Activated CD8-positive, alpha-beta memory T cell treated with anti-CD3 and anti-CD28 coated beads for 24 hours (primary cell): ENCODE data around the gene PCARE.

Experiments
- DNase-seq: peaks from one replicate; pipeline ENCODE4 v3.0.0-alpha.2; 2020

Gene PCARE

DNA sequence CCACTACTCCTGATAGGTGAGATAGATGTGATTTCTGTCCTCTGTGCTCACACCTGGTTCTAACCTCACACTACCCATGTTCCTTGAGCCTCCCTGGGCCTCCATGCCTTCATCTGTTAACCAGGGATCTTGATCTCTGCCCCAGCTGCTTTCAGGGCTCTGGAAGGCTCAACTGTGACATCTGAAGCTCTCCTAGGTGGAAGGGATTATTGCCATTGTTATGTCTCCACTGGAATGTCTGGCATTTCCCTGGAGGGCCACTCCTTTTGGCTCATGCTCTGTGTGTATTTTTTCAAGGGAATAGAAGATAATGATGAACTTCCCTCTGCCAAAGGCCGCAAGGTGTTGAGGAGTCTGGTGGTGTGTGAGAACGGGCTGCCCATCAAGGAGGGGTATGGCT, 41.2 kb downstream of the PCARE start:
- DNase-seq, result no peak

DNA sequence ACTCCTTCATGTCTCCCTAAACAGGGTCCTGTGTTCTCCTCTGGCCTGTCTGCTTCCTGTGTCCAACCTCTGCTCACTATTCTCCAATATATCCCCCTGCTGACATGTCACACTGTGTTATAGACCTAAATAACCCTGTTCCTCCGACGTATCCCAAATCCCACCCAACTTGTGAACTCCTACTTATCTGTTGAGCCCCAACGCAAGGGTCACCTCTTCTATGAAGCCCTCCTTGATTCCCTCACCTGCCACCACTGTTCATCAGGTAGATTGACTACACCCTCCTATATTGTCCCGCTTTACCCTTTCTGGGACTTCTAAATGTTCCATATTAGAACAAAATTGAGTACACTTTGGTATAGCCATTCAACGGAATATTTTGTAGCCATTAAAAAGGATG, 42.1 kb downstream of the PCARE start:
- no peak for DNase-seq

DNA sequence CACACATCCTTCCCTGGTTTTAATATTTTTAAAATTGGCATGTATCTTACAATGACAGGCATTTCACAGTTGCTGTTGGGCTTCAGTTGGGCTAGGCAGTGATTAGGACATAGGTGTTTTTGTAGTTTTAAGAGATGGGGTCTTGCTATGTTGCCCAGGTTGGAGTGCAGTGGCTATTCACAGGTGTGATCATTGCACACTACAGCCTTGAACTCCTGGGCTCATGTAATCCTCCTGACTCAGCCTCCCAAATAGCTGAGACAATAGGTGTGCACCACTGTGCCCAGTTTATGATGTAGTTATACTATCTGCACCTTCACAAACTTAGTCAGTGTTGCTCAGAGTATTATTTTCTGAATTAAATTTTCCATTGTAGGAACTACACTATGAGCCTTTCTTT, 43.3 kb downstream of the PCARE start:
- no peak for DNase-seq

DNA sequence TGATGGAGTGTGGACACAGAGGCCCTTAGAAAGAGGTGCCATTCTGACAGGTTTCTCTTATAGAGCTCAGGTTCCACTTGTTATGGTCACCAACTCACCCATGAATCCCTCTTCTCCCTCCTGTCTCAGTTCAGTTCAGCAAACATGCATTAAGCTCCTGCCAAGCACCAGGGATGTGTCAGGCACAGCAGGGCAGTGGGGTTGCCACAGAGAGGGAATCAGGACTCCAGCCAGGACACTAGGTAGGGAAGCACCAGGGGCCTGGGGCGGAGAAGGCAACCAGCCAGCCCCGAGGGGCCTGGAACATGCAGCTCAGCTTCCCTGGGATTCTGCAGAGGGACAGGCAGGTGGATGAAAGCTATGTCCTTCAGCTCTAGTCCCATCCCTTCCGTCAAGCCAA, 48.6 kb downstream of the PCARE start:
- DNase-seq, result no peak

DNA sequence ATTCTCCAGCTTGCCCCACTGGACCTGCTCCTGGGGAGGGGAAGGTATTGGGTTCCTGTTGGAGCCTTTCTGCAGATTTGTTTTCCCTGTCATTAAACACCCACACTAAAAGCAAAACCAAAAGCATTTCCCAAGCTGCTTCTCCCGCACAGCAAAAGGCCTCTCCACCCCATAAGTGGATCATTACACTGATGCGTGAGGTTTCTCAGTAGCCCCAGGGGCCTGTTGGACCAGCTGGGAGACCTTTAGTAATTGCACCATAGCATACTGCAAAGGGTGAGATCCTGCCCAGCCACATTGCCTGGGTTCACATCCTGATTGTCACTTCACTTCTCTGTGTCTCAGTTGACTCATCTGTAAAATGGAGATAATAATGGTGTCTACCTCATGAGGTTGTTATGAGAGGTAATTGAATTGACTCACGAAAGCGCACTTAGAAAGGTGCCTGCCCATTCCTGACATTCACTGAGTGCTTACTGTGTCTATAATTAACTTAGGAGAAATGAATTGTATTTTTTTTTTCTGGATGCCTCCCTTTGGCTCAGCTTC, 49.4 kb downstream of the PCARE start:
- no peak for DNase-seq

DNA sequence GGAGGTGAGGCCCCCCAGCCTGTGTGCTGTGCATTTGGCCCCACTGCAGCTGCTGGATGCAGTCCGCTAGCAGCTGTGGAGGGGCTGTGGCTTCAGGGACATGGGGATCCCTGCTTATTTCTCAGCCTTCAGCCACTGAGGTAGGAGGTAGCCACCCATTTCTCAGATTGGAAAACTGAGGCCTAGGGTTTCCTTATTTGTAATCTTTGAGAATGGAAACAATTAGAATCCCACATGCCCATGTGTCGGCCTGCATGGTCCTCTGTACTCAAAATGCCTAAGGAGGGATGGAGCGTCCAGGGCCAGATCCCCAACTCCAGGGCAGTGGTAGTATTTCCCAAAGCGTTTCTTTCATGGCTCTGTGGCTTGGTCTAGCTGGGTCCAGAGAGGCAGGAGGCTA, 51.1 kb downstream of the PCARE start:
- DNase-seq, result no peak

DNA sequence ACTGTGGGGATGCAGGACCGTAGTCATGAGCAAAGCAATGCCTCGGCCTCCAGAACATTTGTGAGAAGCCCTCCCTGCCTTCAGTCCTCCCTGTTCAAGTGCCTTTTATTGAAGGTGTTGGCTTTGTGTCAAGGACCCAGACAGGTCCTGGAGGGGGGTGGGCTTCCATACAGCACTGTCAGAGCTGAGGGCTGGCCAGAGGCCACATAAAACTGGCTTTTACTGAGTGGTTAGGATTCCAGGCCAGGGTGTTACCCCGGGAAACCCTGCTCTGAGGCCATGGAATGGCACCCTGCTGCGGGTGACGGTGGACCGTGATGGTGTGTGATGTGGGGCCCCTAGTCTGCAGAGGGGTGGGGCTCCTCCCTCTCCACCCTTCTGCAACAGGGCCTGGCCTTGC, 51.6 kb downstream of the PCARE start:
- DNase-seq, result no peak

DNA sequence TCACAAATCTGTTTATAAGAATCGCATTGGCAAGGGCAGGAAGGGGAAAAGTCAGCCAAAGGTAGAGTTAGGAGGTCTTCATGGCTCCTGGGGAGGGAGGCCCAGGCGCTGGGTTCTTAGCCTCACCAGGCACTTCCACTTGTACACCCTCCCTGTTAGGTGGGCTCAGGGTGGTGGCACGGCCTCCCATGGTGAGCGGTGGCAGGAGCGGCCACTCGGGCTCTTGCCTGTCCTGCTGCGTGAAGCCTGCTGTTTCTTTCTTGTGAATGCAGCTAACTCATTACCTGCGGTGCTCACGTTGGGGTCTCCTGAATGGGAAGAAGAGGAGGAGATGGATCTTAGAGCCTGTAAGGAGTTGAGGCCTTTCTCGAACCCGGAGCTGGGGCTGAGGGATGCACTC, 52.4 kb downstream of the PCARE start:
- DNase-seq, result no peak

DNA sequence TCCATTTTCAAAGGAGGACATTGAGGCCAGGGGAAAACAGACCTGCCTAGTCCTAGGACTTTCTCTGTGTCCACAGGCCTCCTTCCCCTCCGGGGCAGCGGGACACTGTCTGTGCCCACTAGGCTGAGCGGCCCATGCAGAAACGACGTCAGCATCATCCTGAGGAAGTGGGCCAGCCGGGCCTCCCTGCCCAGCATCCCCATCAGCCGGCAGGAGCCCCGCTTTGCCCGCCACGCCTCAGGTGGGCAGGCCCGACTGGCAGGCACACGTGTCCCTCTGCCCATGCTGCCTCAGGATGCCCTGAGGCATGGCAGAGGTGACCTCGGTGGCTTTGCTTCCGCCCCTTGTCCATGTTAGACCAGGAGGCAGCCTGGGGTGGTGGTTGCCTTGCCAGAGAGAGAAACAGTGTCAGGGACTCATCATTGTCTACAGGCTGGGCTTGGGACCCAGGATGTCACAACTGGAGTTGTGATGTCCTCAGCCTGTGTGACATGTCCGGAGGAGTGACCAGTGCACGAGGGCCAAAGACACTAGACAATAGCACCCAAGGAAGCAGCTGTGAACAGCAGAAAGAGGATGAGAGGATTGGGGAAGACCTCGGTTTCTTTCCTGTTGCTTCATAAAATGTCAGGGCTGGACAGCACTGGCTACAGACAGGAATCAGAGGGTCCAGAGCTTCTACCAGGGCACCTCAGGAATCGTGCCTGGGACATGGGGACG, 56.4 kb downstream of the PCARE start:
- no peak for DNase-seq

DNA sequence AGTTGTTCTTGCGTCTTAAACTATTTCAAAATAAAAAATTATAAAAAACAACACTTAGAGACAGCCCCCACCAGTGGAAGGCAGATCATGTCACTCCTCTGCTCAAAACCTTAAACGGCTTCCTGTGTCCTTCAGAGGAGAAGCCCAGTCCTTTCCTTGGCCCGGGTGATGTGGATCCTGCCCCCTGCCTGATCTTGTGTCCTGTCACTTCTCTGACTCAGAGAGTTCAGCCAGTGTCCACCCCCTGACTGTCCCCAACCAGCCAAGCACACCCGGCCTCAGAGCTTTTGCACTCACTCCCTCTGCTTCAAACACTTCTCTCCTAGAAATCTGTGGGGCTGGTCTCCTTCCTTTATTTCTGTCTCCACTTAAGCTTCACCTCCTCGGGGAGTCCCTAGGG, 57.8 kb downstream of the PCARE start:
- DNase-seq, result no peak

DNA sequence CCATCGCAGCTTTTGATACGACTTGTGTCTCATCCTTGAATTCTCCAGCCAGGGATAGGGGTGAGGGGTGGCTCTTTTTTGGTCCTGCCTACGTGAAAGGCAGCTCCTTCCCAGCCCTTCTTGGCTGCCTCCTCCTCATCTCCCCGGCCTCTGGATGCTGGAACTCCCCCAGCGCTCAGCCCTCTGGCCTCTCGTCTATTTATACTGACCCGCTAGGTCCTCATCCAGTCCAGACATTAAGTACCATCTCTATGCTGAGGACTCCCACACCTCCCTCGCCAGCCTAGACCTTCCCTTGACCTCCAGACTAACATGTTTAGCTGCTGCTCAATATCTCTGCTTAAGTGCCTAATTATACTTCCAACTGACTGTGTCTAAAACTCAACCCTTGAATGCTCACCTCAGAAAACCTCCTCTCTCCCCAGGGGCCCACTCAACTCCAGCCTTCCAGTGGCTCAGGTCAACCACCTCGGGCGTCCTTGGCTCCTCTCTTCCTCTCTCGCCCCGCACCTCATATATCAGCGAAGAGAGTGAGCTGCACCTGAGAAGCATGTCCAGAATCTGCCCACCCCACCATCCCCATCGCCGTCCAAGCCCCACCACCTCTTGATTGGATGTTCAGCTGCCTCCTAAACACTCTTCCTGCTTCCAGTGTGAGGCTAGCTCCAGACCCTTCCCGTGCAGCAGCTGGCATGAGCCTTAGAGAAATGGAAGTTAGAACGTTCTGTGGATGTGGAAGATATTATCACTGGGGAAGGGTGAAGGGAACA, 58.4 kb downstream of the PCARE start:
- no peak for DNase-seq

DNA sequence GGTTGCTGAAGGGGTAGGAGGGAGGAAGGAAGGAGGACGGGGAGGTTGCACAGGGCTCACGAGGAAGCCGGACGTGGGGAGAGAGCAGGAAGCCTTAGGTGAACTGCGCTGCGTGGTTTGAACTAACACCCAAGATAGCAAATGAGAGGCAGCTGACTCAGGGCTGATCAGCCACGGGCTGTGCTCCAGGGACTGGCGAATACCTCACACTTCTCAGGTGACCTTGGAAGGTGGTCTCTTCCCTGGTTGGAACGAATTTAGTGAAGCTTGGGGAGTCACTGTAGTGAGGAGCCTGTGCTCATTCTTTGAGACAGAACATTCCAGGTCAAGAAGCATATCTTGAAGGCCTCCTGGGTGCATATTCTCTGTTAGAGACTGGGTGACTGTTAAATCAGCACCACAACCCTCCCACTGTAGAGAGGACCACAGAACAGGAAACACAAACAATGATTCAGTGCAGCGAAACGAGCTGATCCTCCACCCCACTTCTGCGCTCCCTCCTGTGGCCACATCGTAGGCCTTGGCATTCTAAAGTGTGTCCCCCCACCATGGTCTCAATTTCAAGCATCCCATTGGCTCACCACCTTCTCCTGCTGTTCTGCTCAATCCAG, 59.4 kb downstream of the PCARE start:
- peak; percentile 87 for DNase-seq

DNA sequence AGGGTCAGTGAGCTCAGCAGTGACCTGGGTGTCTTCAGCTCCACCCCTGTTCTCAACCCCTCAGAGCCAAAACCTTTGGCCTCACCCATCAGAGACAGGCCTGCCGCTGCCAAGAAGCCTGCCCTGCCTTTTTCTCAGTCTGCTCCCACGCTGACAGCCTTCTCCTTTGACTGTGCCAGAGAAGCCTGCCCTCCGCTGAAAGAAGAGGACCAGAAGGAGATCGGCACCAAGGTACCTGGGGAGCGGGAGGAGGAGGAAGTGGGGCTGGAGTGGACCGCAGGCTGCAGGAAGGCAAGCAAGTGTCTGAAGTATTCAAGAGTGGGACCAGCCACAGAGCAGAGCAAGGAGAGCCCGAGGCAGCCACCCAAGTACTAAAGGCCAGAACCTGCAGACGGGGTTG, 60.0 kb downstream of the PCARE start:
- peak; percentile 79 for DNase-seq

DNA sequence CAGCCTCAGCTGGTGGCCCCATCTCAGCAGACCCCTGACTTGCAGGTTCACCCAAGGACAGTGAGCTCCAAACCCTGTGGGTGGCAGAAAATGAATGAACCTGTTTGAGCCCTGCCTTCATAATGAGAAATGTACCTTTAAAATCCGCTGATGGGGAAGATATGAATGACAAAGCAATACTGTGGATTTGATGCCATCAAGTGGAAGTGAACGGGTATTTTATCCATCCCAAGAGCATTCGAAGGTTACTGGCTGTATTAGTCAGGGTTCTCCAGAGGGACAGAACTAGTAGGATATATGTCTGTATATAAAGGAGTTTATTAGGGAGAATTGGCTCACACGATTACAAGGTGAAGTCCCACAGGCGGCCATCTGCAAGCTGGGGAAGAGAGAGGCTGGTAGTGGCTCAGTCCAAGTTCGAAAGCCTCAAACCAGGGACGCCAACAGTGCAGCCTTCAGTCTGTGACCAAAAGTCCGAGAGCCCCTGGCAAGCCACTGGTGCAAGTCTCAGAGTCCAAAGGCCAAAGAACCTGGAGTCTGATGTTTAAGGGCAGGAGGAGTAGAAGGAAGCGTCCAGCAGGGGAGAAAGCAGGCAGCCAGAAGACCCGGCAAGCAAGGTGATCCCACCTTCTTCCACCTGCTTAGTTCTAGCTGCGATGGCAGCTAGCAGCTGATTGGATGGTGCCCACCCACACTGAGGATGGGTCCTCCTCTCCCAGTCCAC, 61.1 kb downstream of the PCARE start:
- no peak for DNase-seq

DNA sequence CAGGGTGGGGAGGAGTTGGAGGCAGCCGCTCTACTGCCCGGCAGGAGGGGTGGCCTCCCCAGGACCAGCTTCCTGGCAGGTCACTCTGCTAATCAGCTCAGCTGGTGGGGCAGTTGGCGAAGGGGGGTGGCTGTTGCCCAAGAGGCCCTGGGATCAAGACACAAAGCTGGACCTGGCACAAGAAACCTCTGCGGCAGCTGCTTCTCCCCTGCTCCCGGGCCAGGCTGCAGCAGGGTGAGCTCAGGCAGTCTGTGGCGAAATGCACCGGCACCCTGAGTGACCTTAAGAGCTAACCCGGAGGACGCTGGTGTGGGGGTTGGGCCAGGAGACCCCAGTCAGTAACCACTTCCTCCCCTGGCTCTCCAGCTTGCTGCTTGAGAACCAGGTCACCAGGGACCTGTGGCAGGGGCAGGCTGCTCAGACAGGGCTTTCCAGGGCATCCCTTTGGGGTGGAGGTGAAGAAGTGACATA, 62.1 kb downstream of the PCARE start:
- peak; percentile 70 for DNase-seq
